K562 (cell line): ENCODE data around the gene RASGEF1C. TPM values are rescaled to one million over a fixed set of nuclear protein-coding genes. Genes with fewer than 3 reads are reported as not detected.

Experiments
- ATAC-seq: fragments of 200-7000 bp; cut with Tn5 transposase; 3 replicates; pipeline ENCODE4 v1.9.1; 2020; ENCODE audit warnings: moderate library complexity
- BruUV-seq: library from RNA; stranded (reverse); fragments of 400-500 nt; replicated peaks from 2 replicates; lab custom pipeline; 2021; lab: Mats Ljungman, UMichigan
- CTCF ChIA-PET: fragments of 300-600 bp; formaldehyde crosslinking; extraction: SDS; loops from one replicate; lab custom pipeline; 2021; ENCODE audit warnings: low intra/inter-chr PET ratio; lab: Yijun Ruan, JAX
- POLR2A ChIA-PET: fragments of 300-600, 350-650 bp; sonication (Branson Sonifier 250); formaldehyde crosslinking; extraction: SDS; loops from one replicate; lab custom pipeline; 2021; ENCODE audit warnings: antibody characterized with exemption, inconsistent platforms; lab: Yijun Ruan, JAX
- DNase-seq, 4 experiments: peaks; one replicate each; pipeline versions ENCODE4 v3.0.0 to v3.0.0-alpha.2; 2011 to 2018; ENCODE audit warnings: low spot score in 3 of 4, mixed read lengths in 3 of 4; ENCODE audit errors: extremely low read depth in 1 of 4
- FAIRE-seq: peaks from 2 replicates; lab custom pipeline; 2011; peaks lifted over from hg19 to GRCh38; lab: Jason Lieb, UNC
- H2AFZ ChIP-seq: 2 replicates; pipeline ENCODE4 v1.6.0; 2011; ENCODE audit warnings: low read depth, low read length, control low read depth, inconsistent platforms
- H3K27ac ChIP-seq: fragments of 200-600 bp; 3 replicates; pipeline ENCODE4 v1.8.0; 2011; ENCODE audit warnings: low read depth, mild to moderate bottlenecking, control low read depth, inconsistent platforms, low read length, moderate library complexity, mixed read lengths; ENCODE audit errors: extremely low read depth
- H3K27me3 ChIP-seq, 2 experiments: fragments of 300-600 bp in 1 of 2; 2 replicates in 1 of 2; 3 replicates in 1 of 2; pipeline versions ENCODE4 v1.6.0 to v1.8.0; 2011; ENCODE audit warnings: inconsistent platforms in 2 of 2, low read length in 2 of 2, mild to moderate bottlenecking in 1 of 2, mixed read lengths in 1 of 2, moderate library complexity in 1 of 2; ENCODE audit not compliant: control insufficient read depth in 2 of 2, insufficient read depth in 2 of 2
- H3K36me3 ChIP-seq: fragments of 300-600 bp; 3 replicates; pipeline ENCODE4 v1.8.0; 2011; ENCODE audit warnings: mild to moderate bottlenecking, low read length, inconsistent platforms; ENCODE audit not compliant: control insufficient read depth, insufficient read depth
- H3K4me1 ChIP-seq, 2 experiments: fragments of 200-600 bp in 1 of 2; replicated peaks in 1 of 2; 2 replicates in 1 of 2; 3 replicates in 1 of 2; pipeline versions ENCODE4 v1.5.1 to v1.8.0; 2011; ENCODE audit warnings: inconsistent platforms in 2 of 2, low read length in 2 of 2, mild to moderate bottlenecking in 1 of 2, mixed read lengths in 1 of 2, moderate library complexity in 1 of 2; ENCODE audit not compliant: control insufficient read depth in 2 of 2, insufficient read depth in 2 of 2
- H3K4me2 ChIP-seq: 2 replicates; pipeline ENCODE4 v1.6.1; 2011; ENCODE audit warnings: low read length, control low read depth, inconsistent platforms, mixed read lengths; ENCODE audit not compliant: insufficient read depth
- H3K4me3 ChIP-seq: fragments of 200-600 bp; sonication (generic), shearing (Covaris generic); 2 replicates; pipeline ENCODE4 v1.5.1; 2016; ENCODE audit warnings: control low read depth, inconsistent platforms
- H3K79me2 ChIP-seq: fragments of 200-600 bp; 3 replicates; pipeline ENCODE4 v1.8.0; 2011; ENCODE audit warnings: low read length, inconsistent platforms; ENCODE audit not compliant: control insufficient read depth, insufficient read depth
- H3K9ac ChIP-seq, 2 experiments: 2 replicates each; pipeline versions ENCODE4 v1.6.0 to v1.6.1; 2011; ENCODE audit warnings: low read depth in 2 of 2, low read length in 2 of 2, control low read depth in 1 of 2, inconsistent platforms in 1 of 2, mild to moderate bottlenecking in 1 of 2, mixed read lengths in 1 of 2; ENCODE audit not compliant: insufficient read depth in 1 of 2
- H3K9me1 ChIP-seq: one replicate; pipeline ENCODE4 v1.6.0; 2011; ENCODE audit warnings: inconsistent platforms, mild to moderate bottlenecking, low read length, moderate library complexity; ENCODE audit not compliant: control insufficient read depth, insufficient read depth
- H3K9me3 ChIP-seq: replicated peaks from 2 replicates; pipeline ENCODE4 v1.5.1; 2011; ENCODE audit warnings: low read depth, low read length, inconsistent platforms; ENCODE audit not compliant: control insufficient read depth, insufficient read depth
- H4K20me1 ChIP-seq: replicated peaks from 2 replicates; pipeline ENCODE4 v1.6.1; 2011; ENCODE audit warnings: low read length, inconsistent platforms, mixed read lengths; ENCODE audit not compliant: control insufficient read depth, insufficient read depth
- RAD21 ChIP-seq, 2 experiments: fragments of 250-450 bp in 1 of 2; fragments of 450-650 bp in 1 of 2; sonication (Bioruptor Pico) in 1 of 2; formaldehyde crosslinking in 1 of 2; IDR thresholded peaks in 1 of 2; conservative IDR thresholded peaks in 1 of 2; 2 replicates each; pipeline versions ENCODE4 v1.4.0 to v1.8.0; 2020 to 2022; ENCODE audit warnings: mild to moderate bottlenecking in 2 of 2, moderate library complexity in 1 of 2
- ZNF830 ChIP-seq: fragments of 250-450 bp; sonication (Bioruptor Pico); IDR thresholded peaks from 2 replicates; pipeline ENCODE4 v1.5.0; 2021; ENCODE audit warnings: mild to moderate bottlenecking
- WGBS: fragments of 100-300 bp; shearing (Covaris generic); methylation state at CpG from one replicate; pipeline ENCODE4 v1.1.6; 2016; ENCODE audit warnings: low coverage, mixed read lengths; ENCODE audit not compliant: insufficient coverage; ENCODE audit errors: missing lambda C conversion rate; 5-methylcytosine and 5-hydroxymethylcytosine counted together
- in situ Hi-C: fragments of 300-500 bp; cut with MboI; formaldehyde crosslinking; loops from 4 replicates; pipeline ENCODE4 v1.15.0; 2018; ENCODE audit warnings: inconsistent platforms, mixed read lengths
- intact Hi-C: fragments of 100-400 bp; cut with micrococcal nuclease; formaldehyde crosslinking; loops from 2 replicates; pipeline ENCODE4 v1.14.2; 2022
- polyA plus RNA-seq, 8 experiments: library from polyadenylated mRNA; depleted of rRNA in 4 of 8; stranded (reverse) in 5 of 8; unstranded in 3 of 8; fragments of >200 nt; fragmentation: Nextera tagmentation in 2 of 8; fragmentation: Illumina TruSeq in 1 of 8; extraction: Ambion mirVana in 2 of 8; extraction: Trizol in 1 of 8; gene quantifications; 2 replicates each; pipeline versions ENCODE4 v1.2.1 to v1.2.3, GENCODE V29; 2011 to 2014; ENCODE audit warnings: inconsistent platforms in 1 of 8, missing spikeins in 1 of 8
- total RNA-seq, 7 experiments: library from RNA; depleted of rRNA in 6 of 7; stranded (reverse); fragments of >200 nt in 6 of 7; fragmentation: Illumina TruSeq in 2 of 7; extraction: Trizol in 2 of 7; gene quantifications; 2 replicates each; pipeline versions ENCODE4 v1.2.1 to v1.2.3, GENCODE V29; 2011 to 2021; ENCODE audit warnings: low replicate concordance in 1 of 7
- TF ChIP-seq, protein P1 (sequence below), 3 experiments: IDR thresholded peaks in 2 of 3; conservative IDR thresholded peaks in 1 of 3; 2 replicates each; pipeline ENCODE4 v1.5.1; 2011 to 2012; ENCODE audit warnings: low read length in 3 of 3, mild to moderate bottlenecking in 3 of 3, control low read depth in 2 of 3, improper control_type of control experiment in 1 of 3, inconsistent platforms in 1 of 3, low read depth in 1 of 3, mixed read lengths in 1 of 3, moderate library complexity in 1 of 3; ENCODE audit not compliant: insufficient read depth in 2 of 3

Gene RASGEF1C
- total and polyA plus RNA-seq, 9 of the 15 experiments (the other 6 are each of a cell fraction or from before 2014, with no cell fraction given): 0.04 to 1.1 (median 0.21) TPM; not detected in 4

DNA sequence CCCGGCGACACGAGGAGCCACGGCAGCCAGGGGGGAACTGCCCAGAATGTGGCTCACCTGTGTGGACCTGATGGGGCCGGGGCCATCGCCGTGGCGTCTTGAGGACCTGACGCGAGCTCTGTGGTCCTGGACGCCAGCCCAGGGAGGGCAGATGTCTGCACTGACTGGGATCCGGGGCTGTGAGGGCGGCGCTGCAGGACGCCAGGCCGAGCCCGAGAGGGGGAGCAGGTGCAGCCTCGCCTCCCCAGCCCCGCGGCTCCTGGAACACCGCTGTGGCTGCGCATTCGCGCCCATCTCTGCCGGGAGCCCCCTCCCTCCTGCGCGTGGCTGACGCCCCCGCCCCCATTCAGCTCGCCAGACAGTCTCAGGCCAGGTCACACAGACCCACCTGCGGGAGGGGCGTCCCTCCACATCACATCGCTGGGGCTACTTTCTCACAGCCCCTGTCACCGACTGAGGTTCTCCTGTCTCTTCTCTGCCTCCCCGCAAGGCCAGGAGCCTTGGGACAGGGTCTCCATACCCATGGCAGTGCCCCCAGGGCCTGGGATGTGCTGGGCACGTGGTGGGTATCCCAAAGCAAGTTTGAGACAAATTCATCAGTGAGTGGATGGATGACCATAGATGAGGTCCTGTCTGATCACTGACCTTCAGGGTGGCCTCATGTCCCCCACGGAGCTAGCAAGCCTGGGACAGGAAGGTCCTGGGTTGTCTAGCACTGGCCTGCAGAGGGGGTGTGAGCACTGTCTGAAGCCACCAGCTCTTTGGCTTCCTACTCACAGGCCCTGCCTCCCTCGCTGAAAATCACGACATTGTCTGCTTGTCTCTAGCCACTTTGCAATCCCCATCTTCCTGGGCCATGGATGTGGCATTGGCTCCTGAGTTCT, 47.3 kb downstream of the RASGEF1C start:
- Histone ChIP-seq H3K9me3 (no peaks in the 10 kb centered on the region), H2AFZ (no peak overlapping the region), H3K27me3 (peaks cover 23 to 47% of the 10 kb centered on the region in 2 experiments), H4K20me1 (no peaks in the 10 kb centered on the region), H3K27ac (no peak overlapping the region), H3K4me3 (no peak overlapping the region), H3K79me2 (no peaks in the 10 kb centered on the region), H3K4me1 (peaks cover 0 to 7% of the 10 kb centered on the region in 2 experiments; a peak in 2 of 5 replicates), H3K36me3 (no peaks in the 10 kb centered on the region), H3K4me2 (no peak overlapping the region), H3K9me1 (no peaks in the 10 kb centered on the region), H3K9ac (no peak overlapping the region; a peak in 1 of 4 replicates)
- no peak for FAIRE-seq
- ChIA-PET CTCF (interaction anchor here (0.6 kb wide), 1 partner anchor 12 kb away, joined by 3 read pairs; no protein-coding TSS in a partner anchor), POLR2A (interaction anchor here (0.5 to 0.7 kb wide), 5 partner anchors 18 to 186 kb away, joined by 3 to 4 read pairs (median 3); no protein-coding TSS in a partner anchor)
- BruUV-seq: no TSS peak
- in situ Hi-C loops (no loop called here), intact Hi-C loops (no loop called here)
- peak in 1 of 4 experiments; percentile 23 for DNase-seq
- TF ChIP-seq, protein P1, sequence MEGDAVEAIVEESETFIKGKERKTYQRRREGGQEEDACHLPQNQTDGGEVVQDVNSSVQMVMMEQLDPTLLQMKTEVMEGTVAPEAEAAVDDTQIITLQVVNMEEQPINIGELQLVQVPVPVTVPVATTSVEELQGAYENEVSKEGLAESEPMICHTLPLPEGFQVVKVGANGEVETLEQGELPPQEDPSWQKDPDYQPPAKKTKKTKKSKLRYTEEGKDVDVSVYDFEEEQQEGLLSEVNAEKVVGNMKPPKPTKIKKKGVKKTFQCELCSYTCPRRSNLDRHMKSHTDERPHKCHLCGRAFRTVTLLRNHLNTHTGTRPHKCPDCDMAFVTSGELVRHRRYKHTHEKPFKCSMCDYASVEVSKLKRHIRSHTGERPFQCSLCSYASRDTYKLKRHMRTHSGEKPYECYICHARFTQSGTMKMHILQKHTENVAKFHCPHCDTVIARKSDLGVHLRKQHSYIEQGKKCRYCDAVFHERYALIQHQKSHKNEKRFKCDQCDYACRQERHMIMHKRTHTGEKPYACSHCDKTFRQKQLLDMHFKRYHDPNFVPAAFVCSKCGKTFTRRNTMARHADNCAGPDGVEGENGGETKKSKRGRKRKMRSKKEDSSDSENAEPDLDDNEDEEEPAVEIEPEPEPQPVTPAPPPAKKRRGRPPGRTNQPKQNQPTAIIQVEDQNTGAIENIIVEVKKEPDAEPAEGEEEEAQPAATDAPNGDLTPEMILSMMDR (IDR thresholded peaks at IDR 0.05 in 2 of 3, conservative IDR thresholded peaks at IDR 0.05 in 1 of 3; ENCODE audit: insufficient read depth in 2 of 3, low read depth in 1 of 3, low read length in 3 of 3): peak; percentile 34 to 42 (median 41); a peak in 4 of 6 replicates
- TF ChIP-seq RAD21 (CRISPR knock-in tag; conservative IDR thresholded peaks at IDR 0.05 in 1 of 2, IDR thresholded peaks at IDR 0.05 in 1 of 2): peak in 1 of 2 experiments; percentile 37; a peak in 2 of 4 replicates
- no peak for TF ChIP-seq ZNF830 (CRISPR knock-in tag)
- ATAC-seq: peak; percentile 83
- under 1% methylated on average over 22 of the region's 39 CpGs for WGBS
